Loucy (cell line): Measurements from ENCODE around the gene ELP6.
"Not testable (repeated sequence)": the region's sequence is repeated elsewhere in the genome, so short reads cannot be mapped to it uniquely, and the experiment has no call there.

Source experiments
- H2AFZ ChIP-seq: fragments of 200-600 bp; sonication (generic); 2 replicates; pipeline ENCODE4 v1.6.0; 2016; ENCODE audit warnings: antibody characterized with exemption, mild to moderate bottlenecking, low read length, moderate library complexity
- H3F3A ChIP-seq: fragments of 200-600 bp; 2 replicates; pipeline ENCODE4 v1.6.0; 2016; ENCODE audit warnings: antibody characterized with exemption, low read depth, mild to moderate bottlenecking
- H3K27me3 ChIP-seq: fragments of 200-600 bp; sonication (generic); 2 replicates; pipeline ENCODE4 v1.6.1; 2014; ENCODE audit warnings: low read length, mild to moderate bottlenecking; ENCODE audit not compliant: insufficient read depth, poor library complexity, severe bottlenecking
- H3K36me3 ChIP-seq: fragments of 200-600 bp; sonication (generic); 2 replicates; pipeline ENCODE4 v1.6.1; 2016; ENCODE audit warnings: low read length; ENCODE audit not compliant: insufficient read depth
- H3K4me1 ChIP-seq: fragments of 200-600 bp; sonication (generic); 2 replicates; pipeline ENCODE4 v1.5.1; 2014; ENCODE audit warnings: low read length, mild to moderate bottlenecking; ENCODE audit not compliant: insufficient read depth, poor library complexity, severe bottlenecking
- H3K4me2 ChIP-seq: fragments of 200-600 bp; sonication (generic); 2 replicates; pipeline ENCODE4 v1.6.0; 2014; ENCODE audit warnings: antibody characterized with exemption, low read length, low read depth, mild to moderate bottlenecking; ENCODE audit not compliant: poor library complexity, severe bottlenecking
- H3K4me3 ChIP-seq: fragments of 200-600 bp; sonication (generic); 2 replicates; pipeline ENCODE4 v1.5.1; 2014; ENCODE audit warnings: low read length, mild to moderate bottlenecking, mixed read lengths; ENCODE audit not compliant: poor library complexity, severe bottlenecking
- H3K79me2 ChIP-seq: fragments of 200-600 bp; sonication (generic); 2 replicates; pipeline ENCODE4 v1.6.1; 2014; ENCODE audit warnings: low read length; ENCODE audit not compliant: insufficient read depth
- H3K9ac ChIP-seq: fragments of 200-600 bp; sonication (generic); 2 replicates; pipeline ENCODE4 v1.6.0; 2014; ENCODE audit warnings: mild to moderate bottlenecking, low read depth, low read length, moderate library complexity; ENCODE audit not compliant: poor library complexity, severe bottlenecking
- H3K9me2 ChIP-seq: fragments of 200-600 bp; sonication (generic); replicated peaks from 2 replicates; pipeline ENCODE4 v1.6.1; 2016; ENCODE audit warnings: low read depth, low read length, mixed read lengths
- H3K9me3 ChIP-seq: fragments of 200-600 bp; sonication (generic); 2 replicates; pipeline ENCODE4 v1.6.1; 2014; ENCODE audit warnings: mild to moderate bottlenecking, antibody characterized with exemption, low read length, low read depth; ENCODE audit not compliant: insufficient read depth
- H4K20me1 ChIP-seq: fragments of 200-600 bp; sonication (generic); 2 replicates; pipeline ENCODE4 v1.6.0; 2014; ENCODE audit warnings: antibody characterized with exemption, low read length, mild to moderate bottlenecking; ENCODE audit not compliant: insufficient read depth, poor library complexity, severe bottlenecking
- CTCF ChIP-seq: fragments of 200-600 bp; sonication (generic); conservative IDR thresholded peaks from 2 replicates; pipeline ENCODE4 v1.5.1; 2014; ENCODE audit warnings: mild to moderate bottlenecking, antibody characterized with exemption, low read length
- EZH2phosphoT487 ChIP-seq: fragments of 200-600 bp; IDR thresholded peaks from 2 replicates; pipeline ENCODE4 v1.6.1; 2018; ENCODE audit warnings: antibody characterized with exemption, mild to moderate bottlenecking, moderate library complexity, borderline replicate concordance

Gene ELP6

DNA sequence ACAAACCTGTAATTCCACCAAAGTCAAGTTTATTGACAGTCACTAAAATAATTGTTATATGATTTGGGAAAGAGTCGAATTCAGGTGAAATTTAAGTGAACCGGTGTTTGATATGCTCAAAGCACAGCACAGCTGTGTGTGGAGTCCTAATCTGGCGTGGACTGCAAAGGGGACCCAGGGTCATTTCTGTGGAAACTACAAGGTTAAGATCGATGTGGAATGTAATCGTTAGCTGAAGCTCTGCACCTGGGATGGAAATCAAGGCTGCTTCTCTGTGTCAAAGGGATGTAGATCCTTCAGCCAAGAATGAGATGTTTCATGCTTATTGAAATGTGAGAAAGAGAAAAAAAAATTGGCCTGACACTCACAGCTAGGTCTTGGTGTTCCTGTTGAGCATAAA lies 1.6 kb upstream of the ELP6 start:
- Histone ChIP-seq H3K79me2 (peaks cover 30% of the 10 kb centered on the region), H3K36me3 (peaks cover 7% of the 10 kb centered on the region; the same call in 1 of the 2 replicates), H4K20me1 (no peaks in the 10 kb centered on the region), H3K4me2 (no peak overlapping the region), H3K9ac (no peak overlapping the region), H3K4me1 (peaks cover 20% of the 10 kb centered on the region), H3K9me3 (no peaks in the 10 kb centered on the region), H3F3A (0 out of 2 replicates have a peak, but pooled peaks cover 5% of the 10 kb centered on the region), H3K27me3 (no peaks in the 10 kb centered on the region), H3K9me2 (no peaks in the 10 kb centered on the region), H2AFZ (no peak overlapping the region), H3K4me3 (no peak overlapping the region)
- TF ChIP-seq CTCF (no peak), EZH2phosphoT487 (no peak)

DNA sequence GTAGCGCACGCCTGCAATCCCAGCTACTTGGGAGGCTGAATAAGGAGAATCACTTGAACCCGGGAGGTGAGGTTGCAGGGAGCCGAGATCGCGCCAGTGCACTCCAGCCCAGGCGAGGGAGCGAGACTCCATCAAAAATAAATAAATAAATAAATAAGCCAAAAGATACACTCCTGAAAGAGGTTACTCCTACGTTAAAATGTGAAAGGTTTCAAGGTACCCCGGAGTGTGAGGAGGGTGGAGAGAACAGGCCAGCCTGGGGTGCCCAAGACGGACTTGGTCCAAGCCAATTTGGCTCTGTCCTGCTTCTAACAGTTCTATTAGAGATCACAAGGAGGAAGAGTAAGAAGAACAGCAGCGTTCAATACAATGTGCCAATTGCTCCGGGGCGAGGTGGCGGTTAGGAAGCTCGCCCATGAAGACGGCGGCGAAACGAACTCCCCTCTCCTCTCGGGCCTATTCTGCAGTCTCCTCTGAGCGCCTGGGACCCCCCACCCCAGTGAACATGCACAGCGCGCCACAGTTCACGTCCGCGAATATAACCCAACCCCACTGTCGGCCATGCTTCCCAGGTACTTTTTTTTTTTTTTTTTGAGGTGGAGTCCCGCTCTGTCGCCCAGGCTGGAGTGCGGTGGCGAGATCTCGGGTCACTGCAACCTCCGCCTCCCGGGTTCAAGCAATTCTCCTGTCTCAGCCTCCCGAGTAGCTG lies 942 bp downstream of the ELP6 start:
- Histone ChIP-seq H3K4me2 (peak overlapping the region; percentile 93), H3K27me3 (no peaks in the 10 kb centered on the region), H3K4me1 (peaks cover 20% of the 10 kb centered on the region), H3F3A (0 out of 2 replicates have a peak, but pooled peaks cover 5% of the 10 kb centered on the region), H2AFZ (peak overlapping the region; percentile 96), H4K20me1 (no peaks in the 10 kb centered on the region), H3K4me3 (peak overlapping the region; percentile 80), H3K9me2 (no peaks in the 10 kb centered on the region), H3K9me3 (no peaks in the 10 kb centered on the region), H3K79me2 (peaks cover 43% of the 10 kb centered on the region), H3K9ac (peak overlapping the region; percentile 98), H3K36me3 (peaks cover 21% of the 10 kb centered on the region; the same call in 1 of the 2 replicates)
- TF ChIP-seq EZH2phosphoT487 (no peak), CTCF (no peak)

DNA sequence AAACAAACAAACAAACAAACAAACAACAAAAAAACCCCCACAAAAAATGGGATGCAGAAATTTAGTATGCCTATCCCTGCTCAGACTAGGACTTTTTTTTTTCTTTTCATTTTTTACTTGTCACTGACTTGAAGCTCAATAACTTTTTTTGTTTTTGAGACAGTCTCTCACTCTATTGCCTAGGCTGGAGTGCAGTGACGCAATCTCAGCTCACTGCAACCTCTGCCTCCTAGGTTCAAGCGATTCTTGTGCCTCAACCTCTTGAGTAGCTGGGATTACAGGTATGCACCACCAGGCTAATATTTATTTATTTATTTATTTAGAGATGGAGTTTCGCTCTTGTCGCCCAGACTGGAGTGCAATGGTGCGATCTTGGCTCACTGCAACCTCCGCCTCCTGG lies 8.2 kb downstream of the ELP6 start:
- Histone ChIP-seq H3K79me2 (peaks cover 19% of the 10 kb centered on the region; the same call in 1 of the 2 replicates), H3K36me3 (peaks cover 53% of the 10 kb centered on the region; the same call in 1 of the 2 replicates)
- not testable (repeated sequence) for H3K4me1 ChIP-seq, H3K9me3 ChIP-seq, H3K4me2 ChIP-seq, H3K27me3 ChIP-seq, H3F3A ChIP-seq, H3K4me3 ChIP-seq, H3K9me2 ChIP-seq, H2AFZ ChIP-seq, H3K9ac ChIP-seq, H4K20me1 ChIP-seq

DNA sequence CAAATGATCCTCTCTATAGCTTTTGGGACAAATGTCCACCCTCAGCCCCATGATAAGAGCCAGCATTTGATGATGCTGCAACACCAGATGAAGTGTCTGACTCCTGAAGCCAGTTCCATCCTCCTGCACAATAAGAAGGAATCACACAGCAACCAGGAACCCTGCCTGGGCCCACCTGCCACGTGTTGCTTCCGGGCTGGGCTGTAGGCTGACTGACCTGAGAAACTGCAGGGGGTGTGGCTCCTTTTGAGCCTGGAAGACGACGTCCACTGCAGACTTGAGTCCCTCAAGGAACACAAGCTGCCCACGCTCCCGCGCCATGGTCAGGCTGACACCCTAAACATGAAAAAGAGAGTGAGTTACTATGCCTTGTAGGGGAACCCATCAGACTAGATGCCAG lies 9.4 kb downstream of the ELP6 start:
- no peaks in the 10 kb centered on the region for H3K9me2 ChIP-seq
- no peak overlapping the region for H2AFZ ChIP-seq
- H4K20me1 ChIP-seq, result no peaks in the 10 kb centered on the region
- H3K36me3 ChIP-seq, result peaks cover 49% of the 10 kb centered on the region; the same call in 1 of the 2 replicates
- H3K9me3 ChIP-seq, result no peaks in the 10 kb centered on the region
- TF ChIP-seq CTCF (no peak), EZH2phosphoT487 (no peak)
- H3K4me2 ChIP-seq, result no peak overlapping the region
- H3K27me3 ChIP-seq, result no peaks in the 10 kb centered on the region
- H3K4me1 ChIP-seq, result no peaks in the 10 kb centered on the region
- no peaks in the 10 kb centered on the region for H3F3A ChIP-seq
- no peak overlapping the region for H3K4me3 ChIP-seq
- H3K9ac ChIP-seq, result no peak overlapping the region
- peaks cover 8% of the 10 kb centered on the region; the same call in 1 of the 2 replicates for H3K79me2 ChIP-seq
